ENCODE results near the gene THAP3.

DNA sequence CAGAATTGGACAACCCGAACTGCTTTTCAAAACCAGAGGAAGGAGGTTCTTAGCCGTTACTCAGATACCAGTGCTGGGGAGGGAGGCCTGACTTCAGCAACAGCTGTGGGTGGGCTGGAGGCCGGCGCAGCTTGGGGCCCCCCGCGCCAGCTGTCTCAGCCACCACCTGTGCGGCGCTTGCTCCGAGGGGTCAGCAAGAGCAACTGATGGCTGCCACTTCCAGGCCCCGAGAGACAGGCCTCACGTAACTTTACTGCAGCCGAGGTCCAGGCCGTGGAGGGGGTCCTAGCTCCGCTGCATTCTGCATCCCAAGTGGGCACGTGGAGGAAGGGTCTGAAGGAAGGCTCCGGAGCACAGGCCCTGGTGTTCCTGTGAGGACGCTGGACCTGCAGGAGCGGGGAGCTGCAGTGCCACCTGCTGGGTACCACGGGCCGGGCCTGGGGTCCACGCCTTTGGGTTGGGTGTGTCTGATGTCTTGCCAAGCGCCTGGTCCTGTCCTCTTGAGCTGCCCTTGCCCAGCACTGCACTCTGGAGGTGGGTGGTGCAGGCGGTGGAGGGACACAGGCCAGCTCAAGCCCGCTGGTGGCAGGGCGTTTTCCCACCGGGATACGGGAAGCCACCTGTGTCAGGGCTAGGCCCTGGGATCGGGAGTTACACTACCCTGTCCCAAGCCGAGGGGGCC, 9.8 kb downstream of the THAP3 start:
- TF ChIP-seq CTCF (IDR thresholded peaks at IDR 0.05) (peak; percentile 54), EZH2 (IDR thresholded peaks at IDR 0.05) (no peak)
